Activated CD4-positive, alpha-beta T cell treated with anti-CD3 and anti-CD28 coated beads for 1 hour (primary cell): ENCODE data around the gene ADAMTSL5.
"Not testable (repeated sequence)": the region's sequence is repeated elsewhere in the genome, so short reads cannot be mapped to it uniquely, and the experiment has no call there.

Source experiments
- DNase-seq: peaks from one replicate; pipeline ENCODE4 v3.0.0-alpha.2; 2020

Gene ADAMTSL5, protein sequence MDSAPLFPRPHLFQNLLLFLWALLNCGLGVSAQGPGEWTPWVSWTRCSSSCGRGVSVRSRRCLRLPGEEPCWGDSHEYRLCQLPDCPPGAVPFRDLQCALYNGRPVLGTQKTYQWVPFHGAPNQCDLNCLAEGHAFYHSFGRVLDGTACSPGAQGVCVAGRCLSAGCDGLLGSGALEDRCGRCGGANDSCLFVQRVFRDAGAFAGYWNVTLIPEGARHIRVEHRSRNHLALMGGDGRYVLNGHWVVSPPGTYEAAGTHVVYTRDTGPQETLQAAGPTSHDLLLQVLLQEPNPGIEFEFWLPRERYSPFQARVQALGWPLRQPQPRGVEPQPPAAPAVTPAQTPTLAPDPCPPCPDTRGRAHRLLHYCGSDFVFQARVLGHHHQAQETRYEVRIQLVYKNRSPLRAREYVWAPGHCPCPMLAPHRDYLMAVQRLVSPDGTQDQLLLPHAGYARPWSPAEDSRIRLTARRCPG

DNA sequence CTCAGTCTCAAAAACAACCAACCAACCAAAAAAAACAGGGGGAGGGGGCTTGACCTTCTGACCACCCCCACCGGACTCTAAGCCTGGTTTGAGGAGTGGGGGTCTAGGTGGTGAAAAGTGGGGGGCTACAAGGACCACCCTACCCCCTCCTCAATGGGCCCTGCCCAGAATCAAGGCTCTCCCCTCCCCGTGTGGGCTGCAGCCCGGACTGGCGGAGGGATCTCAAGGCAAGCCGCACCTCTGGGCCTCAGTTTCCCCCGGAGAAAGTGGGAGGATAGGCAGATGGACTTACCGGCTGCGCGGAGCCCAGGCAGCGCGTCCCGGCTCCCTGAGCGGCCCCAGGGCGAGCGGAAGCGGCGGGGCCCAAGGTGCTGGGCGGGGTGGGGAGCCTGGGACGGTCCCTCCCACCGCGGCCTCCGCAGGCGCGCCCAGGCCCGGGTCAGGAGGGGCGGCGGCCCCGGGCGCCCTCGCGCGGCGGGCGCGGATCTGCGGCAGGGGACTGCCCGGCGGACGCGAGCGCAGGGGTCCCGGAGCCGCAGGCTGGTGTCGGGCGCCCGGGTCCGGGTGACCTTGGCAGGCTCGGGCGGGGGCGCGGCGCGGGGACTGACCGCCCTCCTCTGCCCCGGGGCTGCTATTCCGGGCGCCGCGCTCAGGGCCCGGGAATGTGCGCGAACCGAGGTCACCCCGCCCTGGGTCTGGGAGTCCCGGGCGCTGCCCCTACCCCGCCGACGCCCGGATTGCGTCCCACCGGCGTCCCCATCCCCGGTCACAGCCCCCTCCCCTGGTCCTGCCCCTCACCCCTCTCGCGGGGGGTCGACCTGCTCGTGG lies at the start of gene ADAMTSL5:
Gene ADAMTSL5 (minus strand): TSS at position 349 of the 828 bp plus-strand sequence. CDS start 2,076 bp downstream, outside the sequence.
- peak; percentile 37 for DNase-seq

DNA sequence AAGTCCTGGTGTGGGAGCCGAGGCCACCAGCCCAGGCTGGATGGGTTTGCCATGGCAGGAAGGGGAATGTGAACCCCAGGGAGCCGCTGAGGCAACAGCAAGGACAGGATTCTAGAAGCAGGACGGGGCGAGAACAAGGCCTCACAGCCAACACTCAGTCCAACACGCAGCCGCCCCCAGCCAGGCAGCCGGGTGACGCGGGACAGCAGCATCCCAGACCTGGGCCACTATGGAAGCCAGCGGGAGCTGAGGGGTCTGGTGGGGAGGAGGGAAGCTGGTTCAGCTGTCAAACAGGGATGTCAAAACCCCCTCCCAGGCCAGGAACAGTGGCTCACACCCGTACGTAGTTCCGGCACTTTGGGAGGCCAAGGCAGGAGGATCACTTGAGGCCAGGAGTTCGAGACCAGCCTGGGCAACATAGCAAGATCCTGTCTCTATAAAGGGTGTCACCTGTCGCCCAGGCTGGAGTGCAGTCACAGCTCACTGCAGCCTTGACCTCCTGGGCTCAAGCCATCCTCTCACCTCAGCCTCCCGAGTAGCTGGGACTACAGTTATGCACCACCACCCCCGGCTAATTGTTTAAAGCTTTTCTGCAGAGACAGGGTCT lies 48.5 kb upstream of the ADAMTSL5 start:
- DNase-seq: no peak

DNA sequence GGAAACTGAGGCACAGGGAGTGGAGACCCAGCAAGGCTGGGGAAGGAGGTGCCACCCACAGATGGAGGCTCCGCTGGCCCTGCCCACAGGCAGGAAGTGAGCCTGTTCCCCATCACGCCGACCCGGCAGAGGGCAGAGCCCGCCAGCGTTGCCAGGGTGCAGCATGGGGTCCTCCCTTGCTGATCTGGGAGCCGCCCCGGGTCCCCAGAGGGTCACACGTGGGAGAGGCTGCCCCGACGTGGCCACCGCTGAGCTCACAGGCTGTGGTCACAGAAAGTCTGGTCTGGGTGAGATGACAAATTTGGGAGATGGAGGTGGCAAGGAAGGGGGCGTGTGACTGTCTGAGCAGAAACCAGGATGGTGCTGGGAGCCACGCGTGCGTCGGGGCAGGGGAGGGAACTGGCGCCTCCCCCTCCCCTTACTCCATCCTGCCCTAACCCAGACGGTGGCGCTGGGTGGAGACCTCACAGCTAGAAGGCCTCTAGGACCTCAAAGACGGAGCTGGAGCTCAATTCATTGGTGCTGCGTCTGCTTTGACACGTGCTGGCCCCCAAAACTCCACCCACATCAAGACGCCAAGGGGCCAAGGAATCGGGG lies 47.6 kb upstream of the ADAMTSL5 start:
- DNase-seq: no peak

DNA sequence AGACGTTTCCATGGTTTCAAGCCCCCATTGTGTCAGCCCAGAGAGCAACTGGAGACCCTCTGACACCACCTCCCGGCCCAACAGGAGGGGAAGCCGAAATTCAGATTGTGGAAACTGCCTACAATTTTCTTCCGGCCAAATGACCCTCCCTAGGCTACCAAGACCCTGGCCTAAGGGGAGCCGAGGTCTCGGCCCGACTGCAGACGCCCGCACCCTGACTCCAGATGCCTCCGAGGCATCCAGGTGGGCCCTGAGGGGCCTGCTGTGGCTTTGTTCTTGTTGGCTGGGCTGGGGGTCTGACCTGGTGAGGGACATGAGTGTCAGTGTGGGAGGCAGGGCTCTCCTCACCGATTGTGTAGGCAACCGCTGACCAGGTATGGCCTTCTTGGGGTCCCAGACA lies 45.7 kb upstream of the ADAMTSL5 start:
- no peak for DNase-seq

DNA sequence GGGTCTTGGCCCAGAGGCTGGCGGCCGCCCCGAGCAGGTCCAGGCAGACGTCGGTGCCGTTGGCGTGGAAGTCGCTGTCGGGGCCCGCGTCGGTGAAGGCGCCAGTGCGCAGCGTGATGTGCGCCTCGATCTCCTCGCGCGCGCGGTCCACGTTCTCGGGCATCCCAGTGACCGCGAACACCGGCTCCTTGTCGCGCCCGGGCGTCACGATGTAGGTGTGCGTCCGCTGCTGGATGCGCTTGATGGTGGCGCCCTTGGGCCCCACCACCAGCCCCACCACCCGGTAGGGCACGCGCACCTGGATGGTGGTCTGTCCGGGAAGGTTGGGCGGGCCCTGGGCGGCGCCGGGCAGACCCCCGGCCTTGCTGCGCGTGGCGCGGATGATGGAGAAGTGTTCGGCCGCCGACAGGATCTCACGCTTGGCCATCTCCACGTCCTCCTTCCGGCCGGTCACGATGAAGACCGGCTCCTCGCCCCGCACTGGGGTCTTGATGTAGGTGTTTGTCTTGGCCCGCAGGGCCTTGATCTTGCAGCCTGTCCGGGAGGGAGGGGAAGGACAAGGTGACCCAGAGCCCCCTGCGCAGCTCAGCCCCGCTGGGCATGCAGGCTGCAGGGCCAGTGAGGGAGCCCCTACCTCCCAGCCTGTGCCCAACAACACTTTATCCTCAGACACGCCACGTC lies 43.7 kb upstream of the ADAMTSL5 start:
- no peak for DNase-seq

DNA sequence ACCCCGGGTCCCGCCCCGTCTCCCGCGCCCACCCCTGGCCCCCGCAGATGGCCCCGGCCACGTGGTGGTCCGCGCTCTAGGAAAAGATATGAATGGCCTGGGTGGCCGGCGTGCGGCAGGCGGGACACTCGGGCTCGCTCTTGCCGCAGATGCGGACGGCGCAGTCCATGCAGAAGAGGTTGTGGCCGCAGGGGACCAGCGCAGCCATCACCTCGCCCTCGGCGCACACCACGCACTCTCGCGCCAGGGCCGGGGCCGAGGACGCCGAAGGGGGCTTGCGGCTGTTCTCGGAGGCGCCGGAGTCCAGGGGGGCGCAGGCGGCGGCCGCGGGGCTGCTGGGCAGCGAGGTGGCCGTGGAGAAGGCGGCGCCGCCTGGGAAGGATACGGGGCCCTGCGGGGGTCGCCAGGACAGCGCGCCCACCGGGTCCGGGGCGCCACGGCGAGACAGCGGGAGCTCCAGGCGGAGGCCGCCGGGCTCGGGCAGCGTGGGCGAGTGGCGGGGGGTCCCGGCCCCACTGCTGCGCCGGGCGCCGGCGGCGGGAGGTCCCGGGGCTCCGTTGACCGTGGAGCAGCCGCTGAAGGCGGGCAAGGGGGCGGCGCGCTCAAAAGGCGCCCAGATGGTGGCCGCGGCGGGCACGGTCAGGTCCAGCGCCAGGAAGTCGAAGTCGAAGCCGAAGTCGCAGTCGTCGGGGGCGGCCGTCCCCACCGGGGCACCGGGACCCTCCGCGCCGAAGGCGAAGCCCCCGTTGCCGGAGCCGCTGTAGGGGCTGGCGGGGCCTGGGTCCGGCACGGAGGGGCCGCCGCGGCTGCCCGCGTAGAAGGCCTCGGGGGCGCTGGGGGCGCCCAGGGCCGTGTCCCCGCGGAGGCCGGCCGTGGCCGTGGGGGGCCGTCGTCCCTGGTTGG lies 42.9 kb upstream of the ADAMTSL5 start:
- no peak for DNase-seq

DNA sequence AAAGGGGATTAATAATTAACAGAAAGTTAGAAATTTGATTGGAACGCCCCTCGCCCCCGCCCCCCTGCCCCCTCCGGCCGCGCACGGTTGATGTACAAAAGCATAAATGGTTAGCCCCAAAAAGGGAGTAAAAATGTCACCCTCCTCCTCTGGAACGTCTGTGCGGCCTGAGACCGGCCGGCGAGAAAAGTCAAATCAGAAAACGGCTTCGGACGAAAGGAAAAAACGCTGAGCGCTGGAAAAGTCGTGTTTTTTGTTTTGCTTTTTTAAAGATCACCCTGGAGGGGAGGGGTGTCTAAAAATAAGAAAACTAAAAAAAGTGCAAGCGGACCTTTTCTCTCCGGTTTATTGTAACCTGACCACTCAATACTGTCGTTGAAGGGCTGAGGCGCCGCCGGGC lies 42.1 kb upstream of the ADAMTSL5 start:
- no peak for DNase-seq

DNA sequence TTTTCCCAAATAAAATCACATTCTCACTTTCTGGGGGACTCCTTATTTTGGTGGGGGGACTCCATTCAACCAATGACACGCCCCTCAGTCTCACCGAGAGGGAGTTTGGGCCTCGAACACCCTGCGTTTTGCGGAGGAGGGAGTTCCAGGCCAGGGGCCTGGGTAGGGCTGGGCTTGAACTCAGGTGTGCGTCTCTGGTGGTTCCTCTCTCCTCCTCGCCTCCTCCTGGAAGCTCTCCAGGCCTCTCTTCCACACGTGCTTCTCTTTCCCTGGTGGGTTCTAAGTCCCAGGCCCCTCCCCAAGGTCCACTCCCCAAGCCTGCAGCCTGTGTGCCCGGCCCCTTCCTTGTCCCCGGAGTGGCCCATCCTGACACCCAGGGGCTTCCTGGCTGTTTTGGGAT lies 40.6 kb upstream of the ADAMTSL5 start:
- no peak for DNase-seq

DNA sequence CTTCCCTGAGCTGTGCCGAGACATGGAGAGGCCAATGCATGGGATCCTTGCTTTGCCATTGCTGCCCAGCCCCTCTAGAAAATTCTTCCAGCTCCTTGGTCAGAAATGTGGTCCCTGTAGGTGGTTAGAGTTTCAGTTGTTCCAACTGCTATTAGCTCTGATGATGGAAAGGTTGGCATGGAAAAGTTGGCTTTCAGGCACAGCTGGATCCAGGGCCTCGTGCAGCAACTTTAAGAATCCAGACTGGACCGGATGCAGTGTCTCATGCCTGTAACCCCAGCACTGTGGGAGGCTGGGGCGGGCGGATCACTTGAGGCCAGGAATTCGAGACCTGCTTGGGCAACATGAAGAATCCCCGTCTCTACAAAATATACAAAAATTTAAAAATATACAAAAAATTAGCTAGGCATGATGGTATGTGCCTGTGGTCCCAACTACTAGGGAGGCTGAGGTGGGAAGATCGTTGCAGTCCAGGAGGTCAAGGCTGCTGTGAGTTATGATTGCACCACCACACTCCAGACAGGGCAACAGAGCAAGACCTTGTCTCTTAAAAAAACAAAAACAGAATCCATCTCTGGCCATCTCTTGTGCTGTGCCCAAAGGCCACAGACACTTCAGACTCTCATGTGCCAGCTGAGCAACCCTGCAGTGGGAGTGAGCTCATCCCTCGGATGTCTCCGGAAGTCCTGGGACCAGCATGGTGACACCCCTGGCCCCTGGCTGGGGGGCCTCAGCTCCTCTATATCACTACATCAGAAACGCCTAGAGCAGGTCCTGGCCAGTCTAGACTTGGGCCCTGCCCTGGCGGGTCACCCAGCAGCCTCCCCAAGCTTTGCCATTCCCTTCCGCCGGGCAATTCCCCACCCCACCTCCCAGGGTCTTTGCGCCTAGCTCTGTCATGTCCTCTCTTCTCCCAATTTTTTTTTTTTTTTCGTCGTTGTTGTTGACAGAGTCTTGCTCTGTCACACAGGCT lies 38.5 kb upstream of the ADAMTSL5 start:
- no peak for DNase-seq

DNA sequence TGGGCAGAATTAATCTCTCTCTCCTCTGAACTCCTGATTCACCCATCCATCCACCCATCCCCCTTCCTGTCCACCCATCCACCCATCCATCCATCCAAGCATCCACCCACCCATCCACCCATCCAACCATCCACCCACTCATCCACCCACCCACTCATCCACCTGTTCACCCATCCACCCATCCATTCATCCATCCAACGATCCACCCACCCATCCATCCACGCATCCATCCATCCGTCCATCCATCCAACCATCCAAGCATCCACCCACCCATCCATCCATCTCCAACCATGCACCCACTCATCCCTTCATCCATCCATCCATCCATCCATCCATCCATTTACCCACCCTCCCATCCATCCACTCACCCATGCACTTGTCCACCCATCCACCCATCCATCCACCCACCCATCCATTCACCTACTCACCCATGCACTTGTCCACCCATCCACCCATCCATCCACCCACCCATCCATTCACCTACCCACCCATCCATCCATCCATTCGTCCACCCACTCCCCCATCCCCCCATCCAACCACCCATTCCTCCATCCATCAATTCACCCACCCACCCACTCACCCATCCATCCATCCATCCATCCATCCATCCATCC lies 36.6 kb upstream of the ADAMTSL5 start:
- DNase-seq: no peak

DNA sequence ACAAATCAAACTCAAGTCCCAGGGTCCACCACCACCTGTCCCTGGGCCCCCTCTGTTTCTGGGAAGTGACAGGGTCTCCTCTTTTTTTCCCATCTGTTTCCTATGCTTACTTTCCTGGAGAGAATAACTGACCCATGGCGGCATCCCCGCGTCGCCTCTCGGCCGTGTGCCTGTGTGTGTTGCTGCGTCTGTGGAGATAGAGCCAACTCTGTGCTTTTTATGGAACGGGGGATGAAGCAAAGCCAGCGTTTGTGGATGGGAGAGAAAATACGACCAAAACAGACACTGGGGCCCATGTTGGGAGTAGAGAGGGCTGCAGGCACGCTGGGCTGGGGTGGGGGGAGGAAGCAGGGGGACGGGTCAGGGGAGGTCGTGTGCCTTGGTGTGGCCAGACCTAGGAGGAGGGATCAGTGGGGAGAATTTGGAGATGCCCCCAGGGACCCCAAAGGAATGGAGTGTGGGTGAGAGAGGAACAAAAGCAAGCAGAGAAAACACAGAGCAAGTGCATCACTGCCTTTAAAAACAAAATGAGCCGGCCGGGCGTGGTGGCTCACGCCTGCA lies 27.6 kb upstream of the ADAMTSL5 start:
- DNase-seq: no peak

DNA sequence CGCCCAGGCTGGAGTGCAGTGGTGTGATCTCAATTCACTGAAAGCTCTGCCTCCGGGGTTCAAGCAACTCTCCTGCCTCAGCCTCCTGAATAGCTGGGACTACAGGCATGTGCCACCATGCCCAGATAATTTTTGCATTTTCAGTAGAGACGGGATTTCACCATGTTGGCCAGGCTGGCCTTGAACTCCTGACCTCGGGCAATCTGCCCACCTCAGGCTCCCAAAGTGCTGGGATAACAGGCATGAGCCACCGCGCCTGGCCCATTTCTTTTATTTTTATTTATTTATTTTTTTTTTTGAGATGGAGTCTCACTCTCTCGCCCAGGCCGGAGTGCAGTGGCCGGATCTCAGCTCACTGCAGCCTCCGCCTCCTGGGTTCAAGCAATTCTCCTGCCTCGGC lies 26.9 kb upstream of the ADAMTSL5 start:
- DNase-seq: not testable (repeated sequence)

DNA sequence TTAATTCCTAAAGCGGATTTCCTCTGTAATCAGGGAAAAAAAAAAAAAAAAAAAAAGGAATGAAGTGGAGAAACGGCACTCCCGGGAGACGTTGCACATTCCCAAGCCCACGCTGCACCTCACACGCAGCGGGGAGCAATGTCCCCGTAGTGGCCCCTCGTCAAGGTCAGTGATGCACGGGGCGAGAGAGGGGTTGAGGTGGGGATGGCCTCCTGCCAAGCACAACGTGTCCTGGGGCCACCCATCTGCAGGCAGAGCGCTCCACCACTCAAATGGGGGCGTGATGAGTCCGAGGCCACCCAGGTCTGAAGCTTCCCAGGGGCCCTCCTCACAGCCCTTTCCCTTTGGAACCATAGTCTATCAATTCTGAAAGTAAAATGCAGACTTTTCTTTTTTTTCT lies 26.2 kb upstream of the ADAMTSL5 start:
- DNase-seq: no peak

DNA sequence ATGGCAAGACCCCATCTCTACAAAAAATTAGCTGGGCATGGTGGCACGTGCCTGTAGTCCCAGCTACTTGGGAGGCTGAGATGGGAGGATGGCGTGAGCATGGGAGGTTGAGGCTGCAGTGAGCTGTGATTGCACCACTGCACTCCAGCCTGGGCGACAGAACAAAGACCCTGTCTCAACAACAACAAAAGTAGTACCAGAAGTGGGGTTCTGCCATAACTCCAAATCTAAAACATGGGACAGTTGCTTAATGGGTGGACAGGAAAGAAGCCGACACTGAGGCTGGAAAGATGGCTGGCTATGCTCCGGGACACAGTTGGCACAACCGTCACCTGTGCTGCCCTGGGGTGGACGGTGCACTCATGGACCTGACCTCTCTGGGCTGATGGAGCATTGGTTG lies 22.9 kb upstream of the ADAMTSL5 start:
- DNase-seq: not testable (repeated sequence)

DNA sequence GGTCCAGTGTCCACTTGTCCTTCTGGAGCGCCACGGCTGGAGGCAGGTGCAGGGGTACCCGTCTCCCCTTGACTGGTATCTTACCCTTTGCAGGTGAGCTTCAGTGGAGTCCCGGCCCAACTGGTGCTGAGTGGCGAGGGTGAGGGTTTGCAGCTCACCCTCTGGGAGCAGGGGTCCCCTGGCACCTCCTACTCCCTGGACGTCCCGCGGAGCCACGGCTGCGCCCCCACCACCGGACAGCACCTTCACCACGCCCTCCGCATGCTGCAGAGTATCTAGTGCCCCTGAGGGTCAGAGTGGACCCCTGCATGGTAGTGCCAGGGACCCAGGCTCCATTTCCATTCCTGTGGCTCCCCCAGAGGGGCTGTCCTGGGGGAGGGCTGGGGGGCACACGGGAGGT lies 22.2 kb upstream of the ADAMTSL5 start:
- DNase-seq: no peak

DNA sequence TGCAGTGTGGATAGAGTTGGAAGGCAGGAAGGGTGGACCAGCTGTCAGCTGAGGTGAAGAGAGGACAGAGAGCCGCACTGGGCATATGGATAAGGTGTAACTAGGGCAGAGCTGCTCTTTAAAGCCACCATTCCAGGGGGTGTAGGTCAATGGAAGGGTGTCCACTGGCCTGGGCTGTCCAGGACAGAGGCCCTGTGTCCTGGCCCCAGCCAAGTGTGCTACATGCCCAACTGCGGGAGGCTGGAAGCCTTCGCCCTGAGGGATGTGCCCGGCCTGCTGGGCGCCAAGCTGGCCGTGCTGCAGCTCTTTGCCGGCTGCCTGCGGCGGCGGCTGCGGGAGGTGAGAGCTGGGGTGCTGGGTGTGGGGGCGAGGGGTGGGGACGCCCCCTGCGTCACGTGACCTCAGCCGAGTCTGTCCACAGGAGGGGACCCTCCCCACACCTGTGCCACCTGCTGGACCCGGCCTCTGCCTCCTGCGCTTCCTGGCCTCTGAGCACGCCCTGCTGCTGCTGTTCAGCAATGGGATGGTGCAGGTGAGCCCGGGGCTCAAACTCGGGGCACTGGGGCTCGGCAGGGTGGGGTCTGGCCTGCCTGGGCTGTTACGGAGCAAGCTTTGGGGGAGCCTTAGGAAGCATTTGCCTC lies 20.8 kb upstream of the ADAMTSL5 start:
- no peak for DNase-seq

DNA sequence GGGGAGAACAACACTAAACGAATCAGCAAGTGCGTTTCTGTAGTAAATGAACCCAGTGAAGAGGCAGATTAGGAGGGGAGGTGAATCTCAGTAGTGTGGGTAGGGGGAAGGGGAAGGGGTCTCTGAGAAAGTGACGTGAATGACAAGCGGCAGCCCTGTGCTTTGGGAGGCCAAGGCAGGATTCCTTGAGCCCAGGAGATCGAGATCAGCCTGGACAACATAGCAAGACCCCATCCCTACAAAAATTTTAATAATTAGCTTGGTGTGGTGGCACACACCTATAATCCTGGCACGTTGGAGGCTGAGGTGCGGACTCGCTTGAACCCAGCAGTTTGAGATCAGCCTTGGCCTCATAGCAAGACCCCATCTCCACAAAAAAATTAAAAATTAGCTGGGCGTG lies 19.2 kb upstream of the ADAMTSL5 start:
- DNase-seq: no peak

DNA sequence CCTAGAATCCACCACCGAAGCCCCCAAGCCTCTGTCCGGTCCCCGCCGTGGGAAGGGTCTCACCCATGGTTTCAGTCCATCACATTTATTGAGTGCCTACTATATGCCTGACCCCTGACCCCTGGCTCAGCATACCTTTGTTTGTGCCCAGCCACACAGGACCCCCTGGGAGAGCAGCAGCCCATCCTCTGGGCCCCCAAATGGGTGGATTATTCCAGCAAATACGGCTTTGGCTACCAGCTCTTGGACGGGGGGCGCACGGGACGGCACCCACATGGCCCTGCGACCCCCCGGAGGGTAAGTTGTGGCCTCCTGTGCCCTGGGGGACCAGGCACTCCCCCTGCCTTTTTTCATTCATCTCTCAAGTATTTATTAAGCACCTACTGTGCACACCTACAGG lies 18.8 kb upstream of the ADAMTSL5 start:
- no peak for DNase-seq

DNA sequence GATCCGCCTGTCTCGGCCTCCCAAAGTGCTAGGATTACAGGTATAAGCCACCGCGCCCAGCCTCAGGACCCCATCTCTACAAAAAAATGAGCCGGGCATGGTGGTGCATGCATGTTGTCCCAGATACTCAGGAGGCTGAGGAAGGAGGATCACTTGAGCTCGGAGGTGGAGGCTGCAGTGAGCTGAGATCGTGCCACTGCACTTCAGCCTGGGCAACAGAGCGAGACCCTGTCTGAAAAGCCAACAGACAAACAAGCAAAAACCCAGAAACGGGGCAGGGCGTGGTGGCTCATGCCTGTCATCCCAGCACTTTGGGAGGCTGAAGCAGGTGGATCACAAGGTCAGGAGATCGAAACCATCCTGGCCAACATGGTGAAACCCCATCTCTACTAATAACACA lies 18.0 kb upstream of the ADAMTSL5 start:
- DNase-seq: not testable (repeated sequence)
